GM18508 (cell line): ENCODE measurements around the gene RPS17.

Experiments used
- ATAC-seq: cut with Tn5 transposase; IDR thresholded peaks from one replicate; pipeline ENCODE4 v1.9.1; 2021; ENCODE audit warnings: moderate number of reproducible peaks; ENCODE audit not compliant: insufficient read depth, unreplicated experiment

The RPS17 gene

DNA sequence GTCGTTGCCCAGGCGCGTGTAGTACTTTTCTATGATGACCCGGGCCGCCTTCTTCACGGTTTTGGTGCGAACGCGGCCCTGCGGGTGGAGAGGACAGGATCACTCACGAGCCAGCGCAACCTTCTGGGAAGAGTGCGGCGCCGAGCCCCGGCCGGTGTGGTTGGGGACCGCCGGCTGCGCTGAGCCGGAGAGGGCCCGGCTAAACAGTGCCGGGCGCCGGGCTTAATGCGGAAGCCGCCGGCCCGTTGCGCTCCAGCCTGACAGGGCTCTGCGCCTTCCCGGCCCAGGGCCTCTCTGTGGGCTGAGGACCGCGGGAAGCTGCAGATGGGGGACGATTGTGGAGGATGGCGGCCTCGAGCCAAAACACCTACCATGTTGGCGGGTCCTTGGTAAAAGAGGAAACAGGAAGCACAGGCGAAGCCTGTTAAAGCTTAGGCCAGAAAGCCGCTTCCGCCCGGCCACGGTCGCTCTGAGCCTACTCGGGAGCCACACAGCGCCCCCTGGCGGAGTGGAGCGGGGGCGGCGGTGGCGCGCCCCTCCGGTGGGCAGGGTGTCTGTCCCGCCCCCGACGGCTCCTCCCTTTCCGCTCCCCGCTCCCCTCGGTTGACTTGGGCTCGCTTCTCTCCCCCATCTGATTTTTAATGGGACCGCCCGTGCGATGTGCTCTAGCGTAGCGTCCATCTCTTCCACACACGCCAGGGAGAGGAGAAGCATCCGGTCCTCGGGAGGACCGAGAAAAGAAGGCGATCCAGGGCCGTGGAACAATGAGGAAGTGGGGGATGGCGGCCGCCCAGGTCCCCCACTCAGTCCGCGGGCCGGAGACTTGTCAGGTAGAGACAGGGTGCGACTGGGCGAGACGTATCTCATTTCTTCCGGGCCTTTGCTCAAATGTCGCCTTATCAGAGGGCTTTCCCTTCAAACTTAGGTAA lies at the start of gene RPS17:
Gene RPS17 (minus strand): TSS at position 403 of the 929 bp plus-strand sequence. CDS start 29 bp downstream, at position 374.
- ATAC-seq: peak; percentile 70

DNA sequence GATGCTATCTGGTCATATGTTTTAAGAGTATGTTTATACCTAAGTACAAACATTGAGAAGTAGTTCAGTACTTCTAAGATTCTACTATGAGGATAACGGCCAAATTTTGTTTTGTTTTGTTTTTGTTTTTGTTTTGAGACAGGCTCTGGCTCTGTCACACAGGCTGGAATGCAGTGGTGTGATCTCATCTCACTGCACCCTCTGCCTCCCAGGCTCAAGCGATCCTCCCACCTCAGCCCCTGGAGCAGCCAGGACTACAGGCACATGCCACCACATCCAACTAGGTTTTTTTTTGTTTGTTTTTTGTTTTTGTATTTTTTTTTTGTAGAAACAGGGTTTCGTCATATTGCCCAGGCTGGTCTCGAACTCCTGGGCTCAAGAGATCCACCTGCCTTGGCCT lies 47.5 kb upstream of the RPS17 start:
- no peak for ATAC-seq

DNA sequence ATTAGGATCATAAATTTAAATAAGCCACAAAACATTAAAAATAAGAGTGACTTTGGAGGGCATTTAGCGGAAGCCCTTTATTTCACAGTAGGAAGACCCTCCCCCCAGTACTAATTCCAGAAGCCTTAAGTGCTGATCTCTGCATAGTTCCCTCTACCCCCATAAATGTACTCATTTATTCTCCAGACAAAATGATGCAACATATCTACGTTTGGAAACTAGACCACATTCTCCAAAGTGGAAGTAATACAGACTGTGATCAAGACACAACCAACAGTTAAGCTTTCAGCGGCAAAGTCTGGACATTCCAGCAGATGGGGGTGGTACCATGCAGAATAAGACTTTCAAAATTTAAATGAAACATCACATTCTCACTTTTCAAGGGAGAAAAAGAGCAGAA lies 44.8 kb upstream of the RPS17 start:
- no peak for ATAC-seq

DNA sequence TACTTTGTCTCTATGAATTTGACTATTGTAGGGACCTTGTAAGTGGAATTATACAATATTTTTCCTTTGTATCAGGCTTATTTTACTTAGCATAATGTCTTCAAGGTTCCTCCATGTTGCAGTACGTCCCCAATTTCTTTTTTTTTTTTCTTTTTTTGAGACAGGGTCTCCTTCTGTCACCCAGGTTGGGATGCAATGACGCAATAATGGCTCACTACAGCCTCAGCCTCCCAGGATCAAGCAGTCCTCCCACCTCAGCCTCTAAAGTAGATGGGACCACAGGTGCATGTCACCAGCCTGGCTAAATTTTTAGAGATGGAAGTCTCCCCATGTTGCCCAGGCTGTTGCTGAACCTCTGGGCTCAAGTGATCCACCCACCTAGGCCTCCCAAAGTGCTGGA lies 40.5 kb upstream of the RPS17 start:
- ATAC-seq: no peak

DNA sequence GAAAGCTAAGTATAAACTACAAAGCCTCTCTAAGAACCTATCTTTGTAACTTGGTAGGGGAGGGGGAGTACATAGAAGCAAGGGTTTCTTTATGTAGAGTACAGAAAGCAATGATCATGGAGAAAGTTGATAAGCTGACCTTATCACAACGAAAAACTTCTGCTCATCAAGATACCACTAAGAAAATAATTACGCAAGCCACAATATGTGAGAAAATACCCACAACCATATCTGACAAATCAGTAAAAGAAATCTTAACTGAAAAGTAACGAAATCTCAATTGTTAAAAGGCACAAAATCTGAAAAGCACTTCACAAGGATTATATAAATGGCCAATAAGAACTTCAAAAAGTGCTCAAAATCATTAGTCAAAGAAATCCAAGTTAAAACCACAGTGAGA lies 35.1 kb upstream of the RPS17 start:
- no peak for ATAC-seq

DNA sequence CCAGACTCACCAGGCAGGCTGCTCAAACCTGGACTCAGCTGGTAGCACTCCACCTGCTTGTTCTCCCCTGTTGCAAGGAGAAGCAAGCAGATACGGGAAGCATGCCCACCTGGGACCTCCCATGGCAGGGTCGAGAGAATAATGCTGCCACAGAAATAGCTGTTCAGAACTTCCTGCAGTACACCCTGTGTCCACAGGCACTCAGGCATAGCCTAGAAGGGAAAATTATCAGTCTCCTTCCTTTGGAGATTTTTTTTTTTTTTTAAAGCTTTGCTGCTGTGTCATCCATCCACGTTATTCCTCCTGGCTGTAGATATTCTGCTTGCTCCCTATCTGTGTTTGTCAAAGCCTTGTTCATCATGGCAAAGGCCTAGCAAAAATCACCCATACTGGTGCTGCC lies 32.7 kb upstream of the RPS17 start:
- no peak for ATAC-seq

DNA sequence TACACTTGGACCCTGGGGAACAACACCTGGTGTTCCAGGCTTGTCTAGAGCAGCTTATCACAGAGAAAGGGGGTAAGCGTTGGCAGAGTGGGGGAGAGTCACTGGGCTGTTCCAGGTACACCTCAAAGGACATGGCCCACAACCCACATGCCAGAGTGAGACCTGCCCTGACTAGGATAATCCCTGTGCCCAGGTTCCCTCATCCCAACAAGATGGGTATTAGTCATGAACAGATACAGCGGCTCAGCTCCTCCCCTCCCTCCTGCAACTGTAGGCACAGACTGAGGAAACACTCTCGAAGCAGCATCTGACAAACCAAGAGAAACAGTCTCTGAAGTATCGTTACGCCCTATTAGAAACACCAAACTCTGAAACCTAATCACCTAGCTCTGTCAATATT lies 32.1 kb upstream of the RPS17 start:
- no peak for ATAC-seq

DNA sequence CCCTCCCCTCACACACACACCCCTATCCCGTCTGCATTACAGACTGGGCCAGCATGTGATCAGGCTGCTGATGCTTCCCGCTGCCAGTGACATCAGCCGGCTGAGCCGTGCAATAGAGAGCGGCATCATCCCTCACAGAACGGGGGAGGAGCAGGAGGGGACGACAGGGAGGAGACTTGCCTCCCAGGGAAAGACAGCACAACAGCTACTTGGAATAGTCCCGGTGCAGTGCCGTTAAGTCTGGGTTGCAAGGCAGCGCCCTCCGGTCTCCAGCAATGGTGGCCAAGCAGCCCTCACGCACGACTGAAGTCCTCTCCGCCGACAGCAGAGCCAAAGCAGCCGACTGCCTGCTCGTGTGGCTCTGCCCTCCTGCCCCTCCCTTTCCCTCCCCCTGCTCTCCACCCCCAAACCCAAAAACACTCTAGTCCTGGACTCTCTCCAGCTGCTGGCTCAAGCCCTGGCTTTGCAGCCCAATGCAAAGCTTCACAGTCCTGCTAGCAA lies 31.5 kb upstream of the RPS17 start:
- no peak for ATAC-seq

DNA sequence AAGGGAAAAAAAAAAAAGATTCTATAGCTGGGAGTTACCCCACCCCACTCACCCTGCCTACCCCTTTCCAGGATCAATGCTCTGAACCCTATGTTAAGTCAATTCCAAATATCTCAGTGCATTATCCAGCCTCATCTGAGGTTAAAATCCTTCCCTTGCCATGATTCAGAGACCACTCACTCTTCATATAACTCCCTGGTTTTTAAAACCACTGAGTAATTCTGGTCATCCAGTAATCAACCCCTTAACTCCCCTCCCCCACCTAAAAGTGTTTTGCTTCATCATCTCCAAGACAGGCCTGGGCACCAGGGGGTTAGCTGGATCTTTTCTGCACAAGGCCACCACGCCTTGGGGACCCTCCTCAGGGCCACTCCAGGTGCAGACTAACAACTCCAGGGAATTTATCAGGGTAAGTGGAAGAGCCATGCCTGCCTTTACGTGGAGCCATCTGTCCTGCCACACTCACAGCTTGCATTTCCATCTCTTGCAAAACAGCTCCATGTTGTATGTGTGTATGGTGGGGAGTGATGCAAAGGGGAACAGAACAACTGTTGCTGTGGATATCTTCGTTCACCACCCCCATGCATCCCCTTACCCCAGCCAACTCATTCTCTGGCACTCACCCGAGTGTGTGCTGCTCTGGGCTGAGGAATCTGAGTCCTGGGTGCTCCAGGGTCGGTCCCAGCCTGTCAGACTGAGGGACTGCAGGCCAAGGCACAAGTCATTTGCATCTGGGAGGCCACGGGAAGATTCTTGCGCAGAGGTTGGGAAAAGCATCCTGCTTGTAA lies 30.7 kb upstream of the RPS17 start:
- ATAC-seq: no peak

DNA sequence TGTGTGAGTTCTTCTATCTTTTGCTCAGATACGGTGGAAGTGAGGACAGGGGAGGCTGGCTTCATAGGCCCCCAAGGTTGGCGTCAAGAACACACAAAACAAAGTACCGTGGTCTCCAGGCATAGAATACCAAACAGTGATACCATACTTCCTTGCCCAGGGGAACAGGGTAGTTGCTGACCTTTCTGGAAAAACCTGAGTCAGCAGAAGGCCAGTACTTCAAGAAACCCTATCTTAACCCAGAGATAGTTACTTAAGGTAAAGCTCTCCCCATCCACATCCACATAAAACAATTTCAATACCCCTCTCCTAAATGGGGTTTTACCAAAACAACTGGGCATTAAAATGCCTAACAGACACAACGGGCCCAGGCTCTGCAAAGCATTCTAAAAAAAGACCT lies 29.6 kb upstream of the RPS17 start:
- ATAC-seq: no peak

DNA sequence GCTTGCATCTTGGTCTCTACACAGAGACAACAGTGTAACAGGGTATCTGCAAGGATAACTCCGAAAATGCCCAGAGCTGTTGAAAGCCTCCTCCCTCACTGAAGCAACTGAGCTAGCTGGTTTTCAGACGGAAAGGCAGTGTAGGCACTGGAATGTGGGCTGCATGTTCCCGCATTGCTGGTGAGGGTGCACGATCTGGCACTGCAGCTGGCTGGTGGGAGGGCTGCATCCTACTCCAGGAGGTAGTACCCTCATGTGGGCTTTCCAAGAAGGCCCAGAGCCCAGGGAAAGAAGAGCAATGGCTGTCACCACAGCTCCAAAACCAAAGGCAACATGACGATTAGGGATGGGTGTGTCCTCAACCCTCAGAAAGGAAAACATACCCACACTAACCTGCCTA lies 28.7 kb upstream of the RPS17 start:
- no peak for ATAC-seq

DNA sequence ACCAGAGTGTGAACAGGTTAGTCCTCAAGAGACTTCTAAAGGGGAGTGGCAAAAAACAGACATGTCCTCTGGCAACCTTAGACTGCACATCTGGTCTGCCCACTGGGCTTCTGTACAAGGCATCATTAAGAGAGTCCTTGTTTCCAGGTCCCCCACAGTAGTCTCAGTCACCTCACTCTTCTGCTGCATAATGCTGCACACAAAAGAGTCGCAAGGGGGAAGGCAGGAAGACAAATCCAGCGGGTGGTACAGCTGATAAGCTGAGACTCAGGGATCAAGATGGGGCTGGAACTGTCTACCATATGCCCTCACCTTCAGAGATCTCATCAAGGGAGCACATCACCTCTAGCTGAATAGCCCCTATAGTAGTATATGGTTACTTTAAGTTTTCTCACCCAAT lies 27.4 kb upstream of the RPS17 start:
- ATAC-seq: no peak

DNA sequence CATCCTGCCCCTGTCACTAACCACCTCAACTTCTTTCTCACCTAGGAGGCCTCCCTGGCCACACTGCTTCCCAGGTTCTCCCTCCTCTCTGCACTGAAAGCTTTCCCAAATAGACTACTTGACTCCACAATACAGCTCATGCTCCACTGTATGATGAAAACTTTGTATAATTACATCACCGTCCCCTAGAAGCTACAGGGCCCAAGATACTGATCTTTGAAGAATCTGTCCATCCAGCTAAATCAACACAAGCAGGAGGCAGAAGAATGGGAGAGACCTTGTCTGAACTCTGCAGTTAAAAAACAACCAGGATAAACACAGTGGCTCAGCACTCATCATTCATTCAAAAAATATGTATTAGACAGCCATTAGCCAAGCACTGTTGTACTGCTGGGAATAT lies 26.4 kb upstream of the RPS17 start:
- ATAC-seq: no peak

DNA sequence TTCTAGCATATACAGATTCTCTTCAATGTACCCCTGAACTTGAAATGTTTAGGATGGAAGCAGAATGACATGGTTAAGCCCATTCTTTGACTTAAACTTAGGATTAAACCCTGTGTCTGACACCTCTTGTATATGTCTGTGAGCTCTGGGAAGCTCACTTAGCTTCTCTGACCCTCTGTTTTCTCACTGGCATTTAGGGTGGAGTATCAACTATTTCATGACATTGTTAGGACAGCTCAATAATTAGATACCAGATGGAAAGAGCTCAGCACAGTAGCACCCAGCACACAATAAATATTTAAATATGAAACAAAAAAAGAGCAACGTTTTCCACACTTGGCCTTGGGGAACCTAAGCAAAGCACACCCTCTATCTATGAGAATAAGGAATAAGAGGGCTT lies 18.2 kb upstream of the RPS17 start:
- ATAC-seq: no peak

DNA sequence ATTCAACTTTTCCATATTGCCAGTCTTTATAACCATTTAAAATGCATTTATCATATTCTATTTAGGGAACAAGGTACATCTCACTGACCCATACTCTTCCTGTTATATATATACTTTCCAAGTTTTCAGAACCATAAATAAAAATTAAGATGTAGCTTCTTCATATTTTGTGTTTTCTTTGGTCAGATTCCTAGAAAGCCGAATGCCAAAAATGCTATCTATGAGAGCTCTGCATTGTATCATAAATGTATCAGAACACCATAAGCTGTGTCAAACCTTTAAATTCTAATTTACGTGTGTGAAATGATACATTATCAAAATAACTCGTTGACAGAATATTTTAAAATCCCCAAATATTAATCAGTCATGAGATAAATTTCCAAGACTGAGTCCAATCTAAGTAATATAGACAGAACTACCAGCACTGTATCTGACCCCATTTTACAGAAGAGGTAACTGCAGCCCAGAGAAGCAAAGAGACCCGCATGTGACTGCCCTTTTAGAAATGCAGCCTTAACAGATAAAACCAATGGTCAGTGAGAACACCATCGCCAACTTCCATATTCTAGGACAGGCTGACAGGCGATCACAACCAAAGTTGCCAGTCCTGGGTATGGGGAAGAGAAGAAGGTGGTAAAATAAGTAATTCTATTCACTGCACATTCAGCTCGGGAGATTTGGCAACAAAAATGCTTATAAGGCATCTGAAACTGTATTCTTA lies 16.2 kb upstream of the RPS17 start:
- no peak for ATAC-seq

DNA sequence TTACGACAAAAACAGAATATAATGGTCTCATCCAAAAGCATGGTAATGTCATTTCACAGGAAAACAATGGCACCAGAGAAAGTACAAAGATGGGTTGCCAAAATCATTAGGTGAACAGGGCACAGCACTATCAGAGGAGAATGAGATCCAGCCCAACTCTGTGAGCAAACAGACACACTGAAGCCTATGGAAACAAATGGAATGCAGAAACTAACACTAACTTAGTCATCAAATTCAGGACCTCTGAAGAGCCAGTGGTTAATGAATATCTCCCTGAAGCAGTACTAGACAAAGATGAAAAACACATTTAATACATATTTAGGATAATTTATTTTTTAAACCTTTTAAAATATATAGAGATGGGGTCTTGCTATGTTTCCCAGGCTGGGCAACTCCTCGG lies 14.6 kb upstream of the RPS17 start:
- ATAC-seq: no peak

DNA sequence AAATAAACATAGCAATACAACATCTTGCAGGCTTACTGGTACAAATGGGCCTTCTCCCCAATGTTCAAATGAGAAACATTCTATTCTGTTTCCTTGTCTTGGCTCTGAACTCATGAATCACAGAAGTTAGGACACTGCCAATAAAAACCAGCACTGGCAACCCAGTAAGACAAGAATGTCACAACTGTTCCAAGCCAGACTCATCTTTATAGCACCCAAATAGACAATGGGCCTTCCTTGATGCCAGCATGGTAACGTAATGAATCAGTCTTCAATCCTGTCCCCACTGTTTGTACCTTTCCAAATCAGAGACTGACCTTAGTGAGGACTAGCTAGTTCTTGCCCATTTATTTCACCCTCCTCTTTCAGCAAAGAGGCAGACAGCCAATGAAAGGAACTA lies 14.1 kb upstream of the RPS17 start:
- ATAC-seq: no peak

DNA sequence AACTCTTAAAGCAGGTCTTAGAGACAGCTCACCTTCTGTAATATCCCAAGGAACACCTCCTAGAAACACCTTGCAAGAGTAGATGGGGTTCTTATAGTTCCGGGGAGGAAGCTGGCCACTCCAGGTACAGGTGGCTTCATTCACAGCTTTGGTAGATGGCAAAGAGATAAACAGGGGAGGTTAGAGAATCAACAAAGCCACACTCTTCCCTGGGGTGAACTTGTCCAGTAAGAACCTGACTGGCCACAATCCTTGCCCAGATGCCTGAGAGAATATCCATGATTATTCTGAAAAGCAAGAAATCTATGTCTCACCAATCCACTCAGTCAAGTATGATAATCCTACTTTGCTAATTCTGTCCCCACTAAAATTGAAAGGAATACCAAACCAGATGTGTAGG lies 13.6 kb upstream of the RPS17 start:
- ATAC-seq: no peak

DNA sequence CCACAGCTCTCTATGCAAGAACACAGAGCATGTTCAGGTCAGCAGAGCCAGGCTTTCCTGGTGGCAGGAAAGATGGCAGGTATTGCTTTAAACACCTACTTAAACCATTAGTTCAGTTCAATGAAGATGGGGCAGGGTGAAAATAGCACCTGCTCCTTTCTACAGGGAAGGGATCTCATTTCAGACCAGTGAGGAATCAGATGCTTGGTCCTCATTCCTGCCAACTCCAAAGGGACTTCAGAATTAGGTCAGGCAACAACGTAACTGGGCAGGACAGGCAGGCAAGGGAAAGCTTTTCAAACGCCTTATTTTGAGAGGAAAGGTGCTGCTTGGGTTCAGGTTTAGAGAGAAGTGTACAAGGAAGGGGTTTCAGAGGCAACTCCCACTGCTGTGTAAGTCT lies 12.6 kb upstream of the RPS17 start:
- no peak for ATAC-seq

DNA sequence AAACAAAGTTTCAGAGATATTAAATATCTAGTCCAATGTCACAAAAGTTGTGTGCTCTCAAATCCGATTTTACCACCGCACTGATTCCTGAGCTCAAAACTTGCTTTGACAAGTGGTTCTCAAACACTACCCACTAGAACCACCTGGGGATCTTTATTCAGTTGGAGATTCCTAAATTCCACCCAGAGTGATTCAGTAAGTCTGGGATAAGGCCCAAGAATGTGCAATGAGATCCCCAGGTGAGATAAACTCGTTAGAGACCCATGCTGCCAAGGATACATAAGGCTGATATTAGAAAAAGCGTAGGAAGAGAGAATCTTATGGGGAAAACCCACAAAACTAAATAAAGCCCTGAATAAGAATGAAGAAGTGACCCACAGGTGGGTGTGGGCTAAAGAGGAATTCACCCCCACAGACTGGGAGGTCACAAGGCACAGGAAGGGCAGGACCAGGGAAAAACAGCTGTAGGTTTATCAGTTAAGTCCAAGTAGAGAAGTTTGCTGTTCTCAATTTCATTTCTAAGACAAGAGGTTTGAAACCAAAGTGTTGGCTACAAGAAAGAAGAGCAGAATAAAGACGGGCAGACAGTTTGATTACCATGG lies 11.5 kb upstream of the RPS17 start:
- ATAC-seq: no peak
